GM12891 (cell line): ENCODE data around the gene ZNF469.
"Not testable (repeated sequence)": the region's sequence is repeated elsewhere in the genome, so short reads cannot be mapped to it uniquely, and the experiment has no call there.

ENCODE experiments used
- DNase-seq: peaks from one replicate; pipeline ENCODE4 v3.0.0; 2011; ENCODE audit warnings: low spot score; ENCODE audit not compliant: insufficient read length
- FAIRE-seq: peaks from 2 replicates; lab custom pipeline; 2011; peaks lifted over from hg19 to GRCh38; lab: Jason Lieb, UNC
- PAX5 ChIP-seq: IDR thresholded peaks from 2 replicates; pipeline ENCODE4 v1.6.1; 2011; ENCODE audit warnings: low read length, moderate library complexity, mild to moderate bottlenecking; ENCODE audit not compliant: insufficient read depth, severe bottlenecking
- POLR2A ChIP-seq: IDR thresholded peaks from 2 replicates; pipeline ENCODE4 v1.6.1; 2011; ENCODE audit warnings: low read depth, low read length, control low read depth
- POLR2AphosphoS5 ChIP-seq: IDR thresholded peaks from 2 replicates; pipeline ENCODE4 v1.6.1; 2011; ENCODE audit warnings: low read depth, low read length, control low read depth
- POU2F2 ChIP-seq: IDR thresholded peaks from 2 replicates; pipeline ENCODE4 v1.6.1; 2011; ENCODE audit warnings: low read depth, mild to moderate bottlenecking, control low read depth, low read length, moderate library complexity
- SPI1 ChIP-seq: IDR thresholded peaks from 2 replicates; pipeline ENCODE4 v1.6.1; 2011; ENCODE audit warnings: low read depth, low read length, control low read depth
- TAF1 ChIP-seq: IDR thresholded peaks from 2 replicates; pipeline ENCODE4 v1.6.1; 2011; ENCODE audit warnings: low read depth, low read length, control low read depth

ZNF469 gene

DNA sequence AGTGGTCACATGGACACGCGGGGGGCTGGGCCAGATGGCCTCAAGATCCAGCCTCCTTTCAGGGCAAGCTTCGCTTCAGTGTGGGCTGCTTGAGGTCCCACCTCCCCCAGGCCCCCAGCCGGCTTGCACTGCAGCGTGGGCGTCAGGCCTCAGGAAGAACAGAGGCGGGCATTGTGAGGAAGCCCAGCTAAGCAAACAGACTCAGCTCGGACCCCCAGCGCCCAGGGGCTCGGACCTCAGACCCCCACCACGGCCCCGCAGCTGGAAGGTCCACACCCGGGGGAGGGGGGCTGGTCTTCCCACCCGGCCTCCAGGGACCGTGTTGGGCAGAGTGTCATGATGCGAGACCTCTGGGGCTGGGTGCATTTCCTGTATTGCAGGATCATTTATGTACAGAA is 24.7 kb upstream of the ZNF469 start:
- DNase-seq (no peak), FAIRE-seq (no peak)
- TF ChIP-seq PAX5 (no peak), TAF1 (no peak), SPI1 (no peak), POLR2A (no peak), POU2F2 (no peak), POLR2AphosphoS5 (no peak)

- DNase-seq (no peak), FAIRE-seq (no peak)
- TF ChIP-seq PAX5 (no peak), SPI1 (no peak), POLR2A (no peak), POLR2AphosphoS5 (no peak), TAF1 (no peak), POU2F2 (no peak)
These were observed 23.8 kb upstream of the ZNF469 start for GRCh38 chr16:88359008-88359407.

DNA sequence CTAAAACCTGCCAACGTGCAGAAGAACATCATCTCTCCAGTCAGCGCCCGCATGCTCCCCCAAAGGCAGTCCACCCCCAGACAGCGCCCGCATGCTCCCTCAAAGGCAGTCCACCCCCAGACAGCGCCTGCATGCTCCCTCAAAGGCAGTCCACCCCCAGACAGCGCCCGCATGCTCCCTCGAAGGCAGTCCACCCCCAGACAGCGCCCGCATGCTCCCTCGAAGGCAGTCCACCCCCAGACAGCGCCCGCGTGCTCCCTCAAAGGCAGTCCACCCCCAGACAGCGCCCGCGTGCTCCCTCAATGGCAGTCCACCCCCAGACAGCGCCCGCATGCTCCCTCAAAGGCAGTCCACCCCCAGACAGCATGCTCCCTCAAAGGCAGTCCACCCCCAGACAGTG is 22.4 kb upstream of the ZNF469 start:
- FAIRE-seq = not testable (repeated sequence)

DNA sequence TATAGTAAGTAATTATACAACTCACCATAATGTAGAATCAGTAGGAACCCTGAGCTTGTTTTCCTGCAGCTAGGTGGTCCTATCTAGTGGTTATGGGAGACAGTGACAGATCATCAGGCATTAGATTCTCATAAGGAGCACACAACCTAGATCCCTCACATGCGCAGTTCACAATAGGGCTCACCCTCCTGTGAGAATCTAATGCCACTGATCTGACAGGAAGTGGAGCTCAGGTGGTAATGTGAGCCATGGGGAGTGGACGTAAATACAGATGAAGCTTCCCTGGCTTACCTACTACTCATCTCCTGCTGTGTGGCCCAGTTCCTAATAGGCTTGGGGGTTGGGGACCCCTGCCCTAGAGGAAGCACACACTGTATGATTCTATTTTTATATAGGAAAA is 21.8 kb upstream of the ZNF469 start:
- no peak for DNase-seq
- no peak for FAIRE-seq
- TF ChIP-seq SPI1 (no peak), POLR2AphosphoS5 (no peak), POU2F2 (no peak), POLR2A (no peak), TAF1 (no peak), PAX5 (no peak)

More for the DNA sequence above, 22.4 kb upstream of the ZNF469 start:
- DNase-seq = not testable (repeated sequence)

- DNase-seq (no peak), FAIRE-seq (no peak)
- TF ChIP-seq POLR2A (no peak), PAX5 (no peak), POU2F2 (no peak), POLR2AphosphoS5 (no peak), TAF1 (no peak), SPI1 (no peak)
These were observed 21.0 kb upstream of the ZNF469 start for GRCh38 chr16:88361775-88362174.

DNA sequence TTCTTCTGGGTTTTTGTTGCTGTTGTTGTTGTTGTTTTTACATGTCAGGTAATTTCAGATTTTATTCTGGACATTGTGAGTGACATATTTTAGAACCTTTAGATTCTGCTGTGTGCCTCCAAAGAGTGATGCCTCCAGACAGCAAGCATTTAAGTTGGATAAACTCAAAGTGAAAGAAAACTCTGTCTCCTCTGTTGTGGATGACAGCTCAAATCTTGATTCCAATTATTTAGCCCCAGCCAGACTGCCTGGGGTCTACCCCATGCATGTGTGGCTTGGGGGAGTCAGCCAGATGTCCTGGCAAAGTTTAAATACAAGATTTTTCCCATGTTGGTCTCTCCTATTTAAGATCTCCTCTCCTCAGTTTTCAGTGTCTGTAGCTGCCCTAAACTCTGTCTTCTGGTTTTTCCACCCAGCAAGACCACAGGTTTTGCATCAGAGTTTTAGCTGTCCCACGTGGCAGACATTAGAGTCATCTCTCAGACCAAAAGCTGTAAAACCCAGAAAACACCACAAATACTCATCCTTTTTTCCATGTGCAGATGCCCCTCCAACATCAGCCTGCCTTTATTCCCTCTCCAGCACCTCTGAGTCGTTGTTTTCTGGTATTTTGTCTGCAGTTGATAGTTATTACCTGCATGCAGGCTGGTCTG is 19.4 kb upstream of the ZNF469 start:
- no peak for FAIRE-seq
- TF ChIP-seq POU2F2 (peak; percentile 44; the same call in 1 of the 2 replicates), POLR2AphosphoS5 (no peak)
- no peak for DNase-seq

- no peak for FAIRE-seq
- no peak for DNase-seq
- no peak for TF ChIP-seq POU2F2
- TF ChIP-seq POLR2AphosphoS5 = no peak
- no peak for TF ChIP-seq PAX5
- TF ChIP-seq TAF1 = no peak
- no peak for TF ChIP-seq SPI1
- no peak for TF ChIP-seq POLR2A
These were observed 17.4 kb upstream of the ZNF469 start for GRCh38 chr16:88365244-88365865.

- DNase-seq (no peak), FAIRE-seq (no peak)
- TF ChIP-seq PAX5 (no peak), POLR2AphosphoS5 (no peak), TAF1 (no peak), POU2F2 (no peak), POLR2A (no peak), SPI1 (no peak)
These were observed 16.6 kb upstream of the ZNF469 start for GRCh38 chr16:88366032-88366703.

DNA sequence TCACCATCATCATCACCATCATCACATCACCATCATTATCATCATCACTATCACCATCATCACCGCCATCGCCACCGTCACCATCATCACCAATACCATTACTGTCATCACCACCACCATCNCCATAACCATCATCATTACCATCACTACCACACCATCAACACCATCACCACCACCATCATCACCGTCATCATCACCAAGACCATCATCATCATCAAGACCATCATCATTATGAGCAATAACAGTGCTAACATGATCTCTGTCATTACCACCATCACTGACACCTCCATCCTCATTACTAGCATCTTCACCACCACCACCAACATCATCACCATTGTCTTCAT is 16.1 kb upstream of the ZNF469 start:
- TF ChIP-seq TAF1 (no peak), POU2F2 (no peak), POLR2A (no peak), SPI1 (no peak), PAX5 (no peak), POLR2AphosphoS5 (no peak)
- DNase-seq = no peak
- FAIRE-seq = no peak
